GM12872 (cell line): ENCODE data around the gene PKNOX2.

Experiments used
- CTCF ChIP-seq: IDR thresholded peaks from 3 replicates; pipeline ENCODE4 v1.5.1; 2011; ENCODE audit warnings: low read depth, mild to moderate bottlenecking, low read length, moderate library complexity; ENCODE audit not compliant: insufficient read depth

PKNOX2 gene

GRCh38 chr11:125167954-125168835 lies 3.6 kb downstream of the PKNOX2 start:
- TF ChIP-seq CTCF: no peak

GRCh38 chr11:125168918-125169456 lies 4.4 kb downstream of the PKNOX2 start:
- TF ChIP-seq CTCF: no peak

GRCh38 chr11:125170001-125170509 lies 5.5 kb downstream of the PKNOX2 start:
- no peak for TF ChIP-seq CTCF

- no peak for TF ChIP-seq CTCF
Measured at GRCh38 chr11:125170510-125171031, 6.0 kb downstream of the PKNOX2 start.

- no peak for TF ChIP-seq CTCF
Measured at GRCh38 chr11:125171974-125172373, 7.4 kb downstream of the PKNOX2 start.

- TF ChIP-seq CTCF: no peak
Measured at GRCh38 chr11:125173027-125173426, 8.5 kb downstream of the PKNOX2 start.

- no peak for TF ChIP-seq CTCF
Measured at GRCh38 chr11:125173556-125173955, 9.0 kb downstream of the PKNOX2 start.
